Adrenal gland (tissue), 12 donors: ENCODE results near the gene OR8H3. TPM values are rescaled to one million over a fixed set of nuclear protein-coding genes. Genes with fewer than 3 reads are reported as not detected.

Experiments used
- DNase-seq, 7 donors: peaks; one replicate each; pipeline ENCODE4 v3.0.0-alpha.2; 2019 to 2020
- H3K27ac ChIP-seq, 5 donors: fragments of 200-600 bp; sonication (generic) in 4 of 5; 1 replicate in 3 of 5; 2 replicates in 2 of 5; pipeline versions ENCODE4 v1.5.1 to v1.8.0; 2016 to 2020; ENCODE audit warnings: mild to moderate bottlenecking in 1 of 5
- H3K27me3 ChIP-seq: fragments of 200-600 bp; 2 replicates; pipeline ENCODE4 v1.8.0; 2021
- H3K36me3 ChIP-seq, 2 donors: fragments of 200-600 bp; replicated peaks in 1 of 2; 1 replicate in 1 of 2; 2 replicates in 1 of 2; pipeline versions ENCODE4 v1.5.1 to v1.8.0; 2018 to 2022
- H3K4me1 ChIP-seq, 2 donors: fragments of 200-600 bp; replicated peaks in 1 of 2; 1 replicate in 1 of 2; 2 replicates in 1 of 2; pipeline versions ENCODE4 v1.5.1 to v1.8.0; 2018 to 2021
- H3K4me3 ChIP-seq, 4 donors: fragments of 200-600 bp; sonication (generic) in 3 of 4; one replicate each; pipeline ENCODE4 v1.5.1; 2016 to 2018
- H3K9me3 ChIP-seq, 3 donors: fragments of 200-600 bp; sonication (generic) in 1 of 3; replicated peaks in 1 of 3; 1 replicate in 2 of 3; 2 replicates in 1 of 3; pipeline versions ENCODE4 v1.5.1 to v1.8.0; 2016 to 2021
- POLR2A ChIP-seq, 2 donors: fragments of 450-650 bp; IDR thresholded peaks; one replicate each; pipeline ENCODE4 v1.6.1; 2017; ENCODE audit warnings: antibody characterized with exemption in 2 of 2, mild to moderate bottlenecking in 2 of 2, moderate library complexity in 1 of 2
- WGBS, 4 donors: extraction: QIAGEN DNeasy Blood & Tissue Kit in 2 of 4; methylation state at CpG; one replicate each; pipeline versions ENCODE4 v1.1.5 to v1.1.7; 2013 to 2017; 5-methylcytosine and 5-hydroxymethylcytosine counted together
- intact Hi-C, 2 donors: fragments of 100-400 bp; cut with DNase I; formaldehyde crosslinking; loops; one replicate each; pipeline versions ENCODE4 v1.14.1 to v1.15.0; 2022 to 2023
- polyA plus RNA-seq, 3 donors: library from polyadenylated mRNA; stranded (reverse); fragments of 200-250 nt in 2 of 3; fragments of 350-450 nt in 1 of 3; fragmentation: Illumina TruSeq in 1 of 3; extraction: RNeasy Lipid Tissue Mini Kit (QIAGEN cat#74804) in 1 of 3; gene quantifications; one replicate each; pipeline ENCODE4 v1.2.3, GENCODE V29; 2013 to 2014
- small RNA-seq, 2 donors: library from RNA; depleted of rRNA; stranded (forward); fragments of <200 nt; gene quantifications; one replicate each; pipeline ENCODE3, GENCODE V24; 2016
- total RNA-seq, 9 donors: library from RNA; depleted of rRNA in 4 of 9; stranded (reverse); fragments of >200 nt in 4 of 9; fragments of 120-200 nt in 1 of 9; fragmentation: NEBNext Ultra II Directional in 1 of 9; extraction: Animal tissue kit (Norgen Biotek cat#: 25700) in 1 of 9; gene quantifications; one replicate each; pipeline versions ENCODE4 v1.1.0 to v1.2.4, GENCODE V29; 2013 to 2023
- TF ChIP-seq, protein P1 (sequence below), 6 experiments: fragments of 450-650 bp in 4 of 6; fragments of 200-600 bp in 2 of 6; sonication (generic) in 1 of 6; IDR thresholded peaks; 1 replicate in 5 of 6; 2 replicates in 1 of 6; pipeline versions ENCODE4 v1.5.1 to v1.8.0; 2016 to 2021; ENCODE audit warnings: antibody characterized with exemption in 6 of 6, mild to moderate bottlenecking in 2 of 6, moderate library complexity in 1 of 6
- donor health status: healthy with polysubstance abuse.
- donor health status: Bipolar disorder and iron deficiency.
- donor health status: DM: yes; HTN: yes; CAD: no.
- donor health status: DM: no; HTN: no; CAD: no.
- donor health status: DM: no; HTN: no; CAD: no.
- donor health status: DM: yes; HTN: yes; CAD: no.

OR8H3 gene
- total and polyA plus RNA-seq, 12 donors = not detected

DNA sequence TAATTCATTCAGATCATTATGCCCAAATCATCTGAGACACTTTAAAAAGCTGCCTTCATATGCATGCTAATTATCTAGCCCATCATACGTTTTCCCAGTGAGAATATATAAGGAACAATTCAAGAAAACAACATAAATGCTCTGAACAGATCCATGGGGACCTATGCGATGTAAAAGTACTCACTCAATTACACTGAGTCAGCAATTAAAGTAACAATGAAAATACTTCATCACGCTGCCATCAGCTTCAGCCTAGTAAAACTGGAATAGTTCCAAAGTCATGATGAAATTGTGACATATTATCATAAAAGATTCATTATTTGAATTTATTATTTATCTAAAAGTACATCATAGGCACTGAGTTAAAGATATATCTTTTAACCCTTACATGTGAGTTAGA lies 41.6 kb downstream of the OR8H3 start:
- no peak overlapping the region for H3K27ac ChIP-seq
- no peak overlapping the region for H3K4me3 ChIP-seq
- intact Hi-C loops = no loop called here
- H3K4me1 ChIP-seq = no peaks in the 10 kb centered on the region
- TF ChIP-seq POLR2A (IDR thresholded peaks at IDR 0.05) = no peak
- TF ChIP-seq, protein P1, sequence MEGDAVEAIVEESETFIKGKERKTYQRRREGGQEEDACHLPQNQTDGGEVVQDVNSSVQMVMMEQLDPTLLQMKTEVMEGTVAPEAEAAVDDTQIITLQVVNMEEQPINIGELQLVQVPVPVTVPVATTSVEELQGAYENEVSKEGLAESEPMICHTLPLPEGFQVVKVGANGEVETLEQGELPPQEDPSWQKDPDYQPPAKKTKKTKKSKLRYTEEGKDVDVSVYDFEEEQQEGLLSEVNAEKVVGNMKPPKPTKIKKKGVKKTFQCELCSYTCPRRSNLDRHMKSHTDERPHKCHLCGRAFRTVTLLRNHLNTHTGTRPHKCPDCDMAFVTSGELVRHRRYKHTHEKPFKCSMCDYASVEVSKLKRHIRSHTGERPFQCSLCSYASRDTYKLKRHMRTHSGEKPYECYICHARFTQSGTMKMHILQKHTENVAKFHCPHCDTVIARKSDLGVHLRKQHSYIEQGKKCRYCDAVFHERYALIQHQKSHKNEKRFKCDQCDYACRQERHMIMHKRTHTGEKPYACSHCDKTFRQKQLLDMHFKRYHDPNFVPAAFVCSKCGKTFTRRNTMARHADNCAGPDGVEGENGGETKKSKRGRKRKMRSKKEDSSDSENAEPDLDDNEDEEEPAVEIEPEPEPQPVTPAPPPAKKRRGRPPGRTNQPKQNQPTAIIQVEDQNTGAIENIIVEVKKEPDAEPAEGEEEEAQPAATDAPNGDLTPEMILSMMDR (IDR thresholded peaks at IDR 0.05) = no peak
- no peaks in the 10 kb centered on the region for H3K27me3 ChIP-seq
- H3K9me3 ChIP-seq = no peaks in the 10 kb centered on the region
- 31 to 61% (median 53%) methylated on average over 3 of the region's 3 CpGs for WGBS, 4 donors
- DNase-seq = no peak
- no peaks in the 10 kb centered on the region for H3K36me3 ChIP-seq

DNA sequence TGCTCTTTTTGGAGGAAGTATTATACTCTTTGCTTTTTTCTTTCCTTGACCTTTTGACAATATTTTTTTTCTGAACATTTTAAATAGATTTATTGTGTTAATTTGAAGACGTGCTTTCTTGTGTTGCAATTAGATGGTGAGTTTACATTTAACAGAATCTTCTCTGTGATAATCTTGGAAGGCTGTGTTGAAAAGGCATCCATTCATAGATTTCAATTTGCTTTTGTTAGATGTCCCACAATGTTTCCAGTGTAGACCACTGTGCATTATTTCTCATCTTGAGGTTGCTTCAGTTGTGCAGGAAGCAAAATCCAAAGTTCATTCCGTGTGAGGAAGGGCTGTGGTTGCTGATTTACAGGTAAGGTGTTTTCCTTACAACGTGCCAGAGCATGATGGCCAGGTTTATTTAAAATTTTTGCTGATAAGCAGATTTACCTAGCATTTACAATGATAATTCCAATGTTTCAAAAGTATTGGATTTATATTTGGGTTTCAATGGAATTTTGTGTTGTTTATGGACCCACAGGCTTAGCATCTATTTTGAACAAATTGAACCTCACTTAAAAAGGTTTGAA lies 50.2 kb downstream of the OR8H3 start:
- Histone ChIP-seq H3K4me3 (no peak overlapping the region), H3K27me3 (no peaks in the 10 kb centered on the region), H3K4me1 (no peaks in the 10 kb centered on the region), H3K27ac (no peak overlapping the region), H3K9me3 (no peaks in the 10 kb centered on the region), H3K36me3 (no peaks in the 10 kb centered on the region)
- TF ChIP-seq, protein P1 (IDR thresholded peaks at IDR 0.05) = no peak
- TF ChIP-seq POLR2A (IDR thresholded peaks at IDR 0.05) = no peak
- WGBS, 4 donors = 45 to 54% (median 50%) methylated on average over 3 of the region's 3 CpGs
- DNase-seq = no peak
- intact Hi-C loops = no loop called here

Small RNA genes lying within 50 kb of the gene (small RNA-seq; reads per million reads assigned to genes)
- gene OR8I4P = 0 reads per million in 2 donors

Other genes starting within 250 kb of the OR8H3 start
- gene TRIM51, start 239.1 kb upstream of the OR8H3 start, total RNA-seq = not detected
- not detected for gene TRIM51, start 239.1 kb upstream of the OR8H3 start, polyA plus RNA-seq
- not detected for gene OR5W2, start 207.8 kb upstream of the OR8H3 start, total RNA-seq
- not detected for gene OR5W2, start 207.8 kb upstream of the OR8H3 start, polyA plus RNA-seq
- not detected for gene OR5I1, start 186.0 kb upstream of the OR8H3 start, total RNA-seq
- not detected for gene OR5I1, start 186.0 kb upstream of the OR8H3 start, polyA plus RNA-seq
- not detected for gene OR10AG1, start 152.4 kb upstream of the OR8H3 start, total RNA-seq
- not detected for gene OR10AG1, start 152.4 kb upstream of the OR8H3 start, polyA plus RNA-seq
- not detected for gene OR5F1, start 127.7 kb upstream of the OR8H3 start, total RNA-seq
- not detected for gene OR5F1, start 127.7 kb upstream of the OR8H3 start, polyA plus RNA-seq
- not detected for gene OR5AS1, start 94.7 kb upstream of the OR8H3 start, total RNA-seq
- gene OR5AS1, start 94.7 kb upstream of the OR8H3 start, polyA plus RNA-seq = not detected
- gene OR8I2, start 29.1 kb upstream of the OR8H3 start, total RNA-seq = not detected
- not detected for gene OR8I2, start 29.1 kb upstream of the OR8H3 start, polyA plus RNA-seq
- gene OR8H2, start 18.7 kb upstream of the OR8H3 start, total RNA-seq = not detected
- not detected for gene OR8H2, start 18.7 kb upstream of the OR8H3 start, polyA plus RNA-seq
- gene OR8J3, start 17.8 kb downstream of the OR8H3 start, total RNA-seq = not detected
- gene OR8J3, start 17.8 kb downstream of the OR8H3 start, polyA plus RNA-seq = not detected
- gene OR8K5, start 37.9 kb downstream of the OR8H3 start, total RNA-seq = not detected
- gene OR8K5, start 37.9 kb downstream of the OR8H3 start, polyA plus RNA-seq = not detected
- not detected for gene OR5J2, start 54.2 kb downstream of the OR8H3 start, total RNA-seq
- not detected for gene OR5J2, start 54.2 kb downstream of the OR8H3 start, polyA plus RNA-seq
- gene OR5T2, start 111.9 kb downstream of the OR8H3 start, total RNA-seq = not detected
- gene OR5T2, start 111.9 kb downstream of the OR8H3 start, polyA plus RNA-seq = not detected
- gene OR5T3, start 129.9 kb downstream of the OR8H3 start, total RNA-seq = not detected
- not detected for gene OR5T3, start 129.9 kb downstream of the OR8H3 start, polyA plus RNA-seq
- not detected for gene OR5T1, start 151.8 kb downstream of the OR8H3 start, total RNA-seq
- not detected for gene OR5T1, start 151.8 kb downstream of the OR8H3 start, polyA plus RNA-seq
- not detected for gene OR8H1, start 169.9 kb downstream of the OR8H3 start, total RNA-seq
- gene OR8H1, start 169.9 kb downstream of the OR8H3 start, polyA plus RNA-seq = not detected
- gene OR8K3, start 192.8 kb downstream of the OR8H3 start, total RNA-seq = not detected
- not detected for gene OR8K3, start 192.8 kb downstream of the OR8H3 start, polyA plus RNA-seq
- not detected for gene OR8K1, start 223.7 kb downstream of the OR8H3 start, total RNA-seq
- not detected for gene OR8K1, start 223.7 kb downstream of the OR8H3 start, polyA plus RNA-seq
- gene OR8J1, start 231.9 kb downstream of the OR8H3 start, total RNA-seq = not detected
- not detected for gene OR8J1, start 231.9 kb downstream of the OR8H3 start, polyA plus RNA-seq